Neuron (in vitro differentiated cells): ENCODE measurements around the gene NDUFS2.

Experiments
- H2AFZ ChIP-seq: one replicate; pipeline ENCODE4 v1.6.1; 2013; ENCODE audit warnings: low read depth, mild to moderate bottlenecking, inconsistent platforms, low read length, moderate library complexity
- H3K27me3 ChIP-seq: one replicate; pipeline ENCODE4 v1.6.1; 2013; ENCODE audit warnings: low read length; ENCODE audit not compliant: insufficient read depth
- H3K36me3 ChIP-seq: one replicate; pipeline ENCODE4 v1.6.1; 2013; ENCODE audit warnings: low read length; ENCODE audit not compliant: insufficient read depth
- H3K4me1 ChIP-seq: one replicate; pipeline ENCODE4 v1.6.1; 2013; ENCODE audit warnings: low read length; ENCODE audit not compliant: insufficient read depth
- H3K4me3 ChIP-seq: 2 replicates; pipeline ENCODE4 v1.5.1; 2013; ENCODE audit warnings: mild to moderate bottlenecking, low read length, moderate library complexity
- H3K9me3 ChIP-seq: one replicate; pipeline ENCODE4 v1.6.1; 2013; ENCODE audit warnings: low read length

Gene NDUFS2

GRCh38 chr1:161259765-161260164 is 57.6 kb downstream of the NDUFS2 start:
- H3K9me3 ChIP-seq = peaks cover 7% of the 10 kb centered on the region
- no peak overlapping the region for H3K4me3 ChIP-seq
- no peaks in the 10 kb centered on the region for H3K36me3 ChIP-seq
- H2AFZ ChIP-seq = no peak overlapping the region
- H3K4me1 ChIP-seq = peaks cover 4% of the 10 kb centered on the region
- H3K27me3 ChIP-seq = peaks cover 41% of the 10 kb centered on the region

- H3K27me3 ChIP-seq = peaks cover 41% of the 10 kb centered on the region
- H2AFZ ChIP-seq = no peak overlapping the region
- H3K4me3 ChIP-seq = no peak overlapping the region
- no peaks in the 10 kb centered on the region for H3K36me3 ChIP-seq
- peaks cover 4% of the 10 kb centered on the region for H3K4me1 ChIP-seq
- peaks cover 9% of the 10 kb centered on the region for H3K9me3 ChIP-seq
These were observed 58.5 kb downstream of the NDUFS2 start for GRCh38 chr1:161260376-161261260.

- H3K4me1 ChIP-seq = peaks cover 4% of the 10 kb centered on the region
- no peaks in the 10 kb centered on the region for H3K36me3 ChIP-seq
- H2AFZ ChIP-seq = no peak overlapping the region
- peaks cover 9% of the 10 kb centered on the region for H3K9me3 ChIP-seq
- peaks cover 45% of the 10 kb centered on the region for H3K27me3 ChIP-seq
- no peak overlapping the region for H3K4me3 ChIP-seq
These were observed 59.4 kb downstream of the NDUFS2 start for GRCh38 chr1:161261261-161262235.
